Measurements from ENCODE around the gene SAMD5. TPM values are rescaled to one million over a fixed set of nuclear protein-coding genes. Genes with fewer than 3 reads are reported as not detected.

SAMD5 gene
- polyA plus RNA-seq, 2 of the 4 experiments (the other 2 are of a cell fraction): 0.79 to 2.0 TPM

- Histone ChIP-seq H3K4me1 (no peaks in the 10 kb centered on the region), H3K4me2 (no peak overlapping the region), H3K9me3 (no peaks in the 10 kb centered on the region), H3K27ac (no peak overlapping the region), H3K4me3 (no peak overlapping the region)
- ChIA-PET POLR2A (no interaction called here), CTCF (interaction anchor here (1.0 kb wide), 1 partner anchor 38 kb away, joined by 4 read pairs; no protein-coding TSS in a partner anchor)
- TF ChIP-seq SREBF2 (IDR thresholded peaks at IDR 0.05): no peak
- TF ChIP-seq MAFK (IDR thresholded peaks at IDR 0.05; ENCODE audit: partially characterized antibody): peak; percentile 42
- WGBS (ENCODE audit: missing lambda C conversion rate): 58% methylated on average over 2 of the region's 2 CpGs
- DNase-seq (ENCODE audit: low read depth in 1 of 2, low spot score in 1 of 2) (no peak), FAIRE-seq (no peak), ATAC-seq (no peak)
Measured at GRCh38 chr6:147544420-147544819, 35.9 kb downstream of the SAMD5 start.

GRCh38 chr6:147546501-147547368, 38.2 kb downstream of the SAMD5 start:
- H3K4me3 ChIP-seq: no peak overlapping the region
- no peak overlapping the region for H3K4me2 ChIP-seq
- no peaks in the 10 kb centered on the region for H3K9me3 ChIP-seq
- FAIRE-seq: no peak
- H3K27ac ChIP-seq: no peak overlapping the region
- DNase-seq (ENCODE audit: low read depth in 1 of 2, low spot score in 1 of 2): no peak
- H3K4me1 ChIP-seq: no peaks in the 10 kb centered on the region
- 86% methylated on average over 6 of the region's 6 CpGs for WGBS (ENCODE audit: missing lambda C conversion rate)
- POLR2A ChIA-PET: no interaction called here
- TF ChIP-seq MYC (IDR thresholded peaks at IDR 0.05; ENCODE audit: borderline replicate concordance, low read length) (no peak), HOXB13 (CRISPR knock-in tag; IDR thresholded peaks at IDR 0.05; ENCODE audit: low read depth) (no peak), ZC3H11A (IDR thresholded peaks at IDR 0.05) (no peak), MAZ (IDR thresholded peaks at IDR 0.05; ENCODE audit: borderline replicate concordance, low read depth, low read length) (no peak), BHLHE40 (IDR thresholded peaks at IDR 0.05; ENCODE audit: low read depth, low read length) (no peak)
- TF ChIP-seq, protein P1, sequence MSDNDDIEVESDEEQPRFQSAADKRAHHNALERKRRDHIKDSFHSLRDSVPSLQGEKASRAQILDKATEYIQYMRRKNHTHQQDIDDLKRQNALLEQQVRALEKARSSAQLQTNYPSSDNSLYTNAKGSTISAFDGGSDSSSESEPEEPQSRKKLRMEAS (IDR thresholded peaks at IDR 0.05): no peak
- TF ChIP-seq, protein P2, sequence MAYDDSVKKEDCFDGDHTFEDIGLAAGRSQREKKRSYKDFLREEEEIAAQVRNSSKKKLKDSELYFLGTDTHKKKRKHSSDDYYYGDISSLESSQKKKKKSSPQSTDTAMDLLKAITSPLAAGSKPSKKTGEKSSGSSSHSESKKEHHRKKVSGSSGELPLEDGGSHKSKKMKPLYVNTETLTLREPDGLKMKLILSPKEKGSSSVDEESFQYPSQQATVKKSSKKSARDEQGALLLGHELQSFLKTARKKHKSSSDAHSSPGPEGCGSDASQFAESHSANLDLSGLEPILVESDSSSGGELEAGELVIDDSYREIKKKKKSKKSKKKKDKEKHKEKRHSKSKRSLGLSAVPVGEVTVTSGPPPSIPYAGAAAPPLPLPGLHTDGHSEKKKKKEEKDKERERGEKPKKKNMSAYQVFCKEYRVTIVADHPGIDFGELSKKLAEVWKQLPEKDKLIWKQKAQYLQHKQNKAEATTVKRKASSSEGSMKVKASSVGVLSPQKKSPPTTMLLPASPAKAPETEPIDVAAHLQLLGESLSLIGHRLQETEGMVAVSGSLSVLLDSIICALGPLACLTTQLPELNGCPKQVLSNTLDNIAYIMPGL (CRISPR knock-in tag; IDR thresholded peaks at IDR 0.05; ENCODE audit: borderline replicate concordance): no peak
- CTCF ChIA-PET: interaction anchor here (0.7 kb wide), 1 partner anchor 490 kb away, joined by 3 read pairs; no protein-coding TSS in a partner anchor
- ATAC-seq: no peak

DNA sequence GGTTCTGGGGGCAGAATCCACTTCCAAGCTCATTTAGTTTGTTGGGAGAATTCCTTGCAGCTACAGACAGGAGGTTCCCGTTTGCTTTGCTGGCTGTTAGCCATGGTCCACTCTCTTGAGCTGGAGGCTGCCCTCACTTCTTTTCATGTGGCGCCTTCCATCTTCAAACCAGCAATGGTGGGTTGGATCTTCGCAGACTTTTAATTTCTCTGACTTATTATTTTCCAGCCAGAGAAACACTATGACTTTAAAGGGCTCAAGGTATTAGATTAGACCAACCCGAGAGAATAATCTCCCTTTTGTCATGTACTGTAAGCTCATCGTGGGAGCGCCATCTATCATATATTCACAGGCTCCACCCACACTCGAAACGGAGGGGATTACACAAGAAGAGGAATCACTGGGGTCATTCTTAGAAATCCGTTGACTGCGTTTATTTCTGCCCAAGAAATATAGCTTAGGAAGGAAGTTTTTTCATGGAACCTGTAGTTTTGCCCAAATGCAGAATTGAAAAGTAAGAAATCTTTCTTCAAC, 38.9 kb downstream of the SAMD5 start:
- H3K9me3 ChIP-seq: no peaks in the 10 kb centered on the region
- no peaks in the 10 kb centered on the region for H3K4me1 ChIP-seq
- no peak for TF ChIP-seq ZSCAN20 (CRISPR knock-in tag; IDR thresholded peaks at IDR 0.05)
- FAIRE-seq (no peak), DNase-seq (ENCODE audit: low read depth in 1 of 2, low spot score in 1 of 2) (no peak), ATAC-seq (no peak)
- no peak overlapping the region for H3K4me3 ChIP-seq
- WGBS (ENCODE audit: missing lambda C conversion rate): 67% methylated on average over 10 of the region's 10 CpGs
- no peak overlapping the region for H3K27ac ChIP-seq
- POLR2A ChIA-PET: no interaction called here
- CTCF ChIA-PET: no interaction called here
- no peak overlapping the region for H3K4me2 ChIP-seq

DNA sequence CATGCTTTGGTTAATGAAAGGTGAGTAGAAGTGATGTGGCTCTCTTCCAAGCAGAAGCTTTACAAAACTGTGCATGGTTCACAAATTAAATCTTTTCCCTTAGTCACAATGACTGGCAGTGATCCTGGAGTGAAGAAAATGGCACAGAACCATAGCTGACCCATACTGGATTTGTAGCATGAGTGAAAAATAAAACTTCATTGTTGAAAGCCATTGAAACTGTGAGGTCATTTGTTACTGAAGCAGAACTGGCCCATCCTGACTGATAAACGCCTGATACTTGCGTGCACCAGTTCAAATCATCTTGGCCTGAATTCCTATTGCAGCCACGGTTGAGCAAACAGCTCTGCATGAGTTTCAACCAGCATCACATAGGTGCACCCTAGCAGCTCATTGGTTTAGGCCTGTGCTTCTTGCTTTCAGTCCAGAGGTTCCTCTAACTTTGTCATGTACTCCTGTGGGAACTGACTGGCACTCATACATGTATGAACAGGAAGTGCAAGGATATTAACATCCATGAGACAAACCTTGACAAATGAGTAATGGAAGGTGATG, 40.5 kb downstream of the SAMD5 start:
- POLR2A ChIA-PET: no interaction called here
- FAIRE-seq (no peak), ATAC-seq (no peak), DNase-seq (ENCODE audit: low read depth in 1 of 2, low spot score in 1 of 2) (no peak)
- H3K4me2 ChIP-seq: no peak overlapping the region
- CTCF ChIA-PET: no interaction called here
- H3K27ac ChIP-seq: no peak overlapping the region
- H3K4me3 ChIP-seq: no peak overlapping the region
- no peaks in the 10 kb centered on the region for H3K4me1 ChIP-seq
- TF ChIP-seq ZFP36 (IDR thresholded peaks at IDR 0.05; ENCODE audit: borderline replicate concordance, partially characterized antibody) (no peak), NR3C1 (IDR thresholded peaks at IDR 0.05) (no peak), BHLHE40 (IDR thresholded peaks at IDR 0.05; ENCODE audit: low read depth, low read length) (no peak), CBX2 (IDR thresholded peaks at IDR 0.05; ENCODE audit: borderline replicate concordance, low read depth) (no peak), ZSCAN20 (CRISPR knock-in tag; IDR thresholded peaks at IDR 0.05) (no peak), PHF8 (IDR thresholded peaks at IDR 0.05; ENCODE audit: borderline replicate concordance, low read depth) (no peak), ZNF302 (CRISPR knock-in tag; IDR thresholded peaks at IDR 0.05) (no peak), NPAS2 (CRISPR knock-in tag; IDR thresholded peaks at IDR 0.05; ENCODE audit: borderline replicate concordance) (no peak)
- no peaks in the 10 kb centered on the region for H3K9me3 ChIP-seq
- WGBS (ENCODE audit: missing lambda C conversion rate): 63% methylated on average over 3 of the region's 3 CpGs
